Measurements from ENCODE around the gene LDAF1.

The LDAF1 gene

DNA sequence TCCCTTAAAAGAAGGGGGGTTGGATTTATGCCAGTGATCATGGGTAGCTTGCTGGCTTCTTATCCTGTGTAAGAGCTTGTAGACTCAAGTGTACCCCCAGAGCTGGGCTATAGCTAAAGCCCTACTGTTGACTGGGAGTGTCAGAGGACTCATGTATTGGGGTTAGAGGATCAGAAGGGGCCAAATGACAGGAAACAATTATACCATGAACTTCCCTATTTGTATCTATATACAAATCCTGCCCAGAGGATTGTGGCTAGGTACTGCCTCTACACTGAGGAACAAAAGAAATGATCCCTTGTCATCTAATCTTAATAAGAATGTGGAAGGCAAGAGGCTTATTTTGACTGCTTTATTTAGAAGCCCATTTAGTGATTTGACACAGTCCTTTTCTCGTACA is 38.6 kb downstream of the LDAF1 start:
- no peak for DNase-seq (ENCODE audit: low read depth)

DNA sequence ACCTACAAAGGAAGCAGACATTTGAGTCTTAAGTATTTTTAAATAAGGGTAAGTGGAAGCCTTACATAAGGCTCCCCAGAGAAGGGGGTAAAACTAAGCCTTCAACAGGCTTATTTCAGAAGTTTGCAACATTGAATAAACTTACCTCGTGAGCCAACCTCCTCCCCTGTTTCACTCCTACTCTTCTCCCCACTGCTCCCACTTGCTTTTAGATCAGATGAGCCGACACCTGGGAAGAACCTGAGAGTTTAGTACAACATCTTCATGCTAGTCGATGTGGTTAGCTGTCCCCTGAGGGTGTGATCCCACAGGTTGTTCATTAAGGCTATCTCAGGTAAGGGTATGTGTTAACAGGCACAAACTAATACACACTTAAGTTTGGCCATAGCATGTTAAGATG is 39.1 kb downstream of the LDAF1 start:
- DNase-seq (ENCODE audit: low read depth): no peak

DNA sequence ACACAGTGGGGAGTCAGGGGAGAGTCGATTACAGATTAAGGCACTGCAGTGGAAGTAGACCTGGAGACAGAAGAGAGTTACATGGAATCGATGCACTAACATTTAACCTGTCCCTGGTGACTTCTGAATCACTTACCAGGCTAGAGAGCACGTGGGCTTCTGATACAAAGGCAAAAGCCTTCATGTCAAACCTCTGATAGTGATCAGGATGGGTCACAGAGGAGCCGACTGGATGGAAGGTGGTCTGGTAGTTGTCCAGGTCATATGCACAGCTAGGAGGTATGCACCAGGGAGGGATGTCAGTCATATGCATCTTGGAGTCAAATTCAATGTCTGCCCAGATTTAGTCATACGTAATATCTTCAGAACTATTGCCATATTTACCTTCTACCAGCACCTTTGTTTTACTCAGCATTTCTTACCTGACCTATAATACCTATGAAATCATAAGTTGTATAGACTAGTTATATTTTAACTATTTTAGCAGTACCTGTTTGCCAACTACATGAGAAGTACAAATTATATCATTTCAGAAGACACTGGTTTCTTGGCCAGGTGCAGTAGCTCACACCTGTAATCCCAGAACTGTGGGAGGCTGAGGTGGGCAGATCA is 41.2 kb downstream of the LDAF1 start:
- DNase-seq (ENCODE audit: low read depth): no peak

DNA sequence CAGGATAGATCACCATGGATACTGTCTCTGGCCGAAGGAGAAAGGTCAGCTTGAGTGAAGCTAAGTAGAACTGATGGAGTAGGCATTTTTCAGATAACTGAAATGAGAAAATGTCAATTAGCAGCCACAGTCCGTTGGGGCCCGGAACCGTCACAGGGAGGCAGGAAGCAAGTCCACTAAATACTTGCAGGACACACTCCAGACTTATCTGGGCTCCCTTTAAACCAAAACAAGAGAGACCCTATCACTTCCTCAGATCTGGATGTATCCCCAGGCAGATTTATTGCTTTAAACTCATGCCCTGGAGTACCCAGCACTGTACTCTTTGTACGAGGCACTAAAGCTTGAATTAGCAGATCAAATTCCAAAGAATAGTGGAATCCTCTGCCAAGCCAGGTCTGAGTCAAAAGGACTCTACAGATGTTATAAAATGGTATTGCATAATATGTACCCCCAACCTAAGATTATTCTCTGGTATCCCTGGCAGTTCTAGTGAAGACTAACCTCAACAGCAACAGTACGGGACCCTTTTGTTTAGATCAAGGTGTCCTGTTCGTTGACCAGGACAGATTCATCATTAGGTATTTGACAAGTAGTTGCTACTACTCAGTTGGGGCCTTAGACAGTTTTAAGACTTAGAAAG is 44.8 kb downstream of the LDAF1 start:
- DNase-seq (ENCODE audit: low read depth): no peak

DNA sequence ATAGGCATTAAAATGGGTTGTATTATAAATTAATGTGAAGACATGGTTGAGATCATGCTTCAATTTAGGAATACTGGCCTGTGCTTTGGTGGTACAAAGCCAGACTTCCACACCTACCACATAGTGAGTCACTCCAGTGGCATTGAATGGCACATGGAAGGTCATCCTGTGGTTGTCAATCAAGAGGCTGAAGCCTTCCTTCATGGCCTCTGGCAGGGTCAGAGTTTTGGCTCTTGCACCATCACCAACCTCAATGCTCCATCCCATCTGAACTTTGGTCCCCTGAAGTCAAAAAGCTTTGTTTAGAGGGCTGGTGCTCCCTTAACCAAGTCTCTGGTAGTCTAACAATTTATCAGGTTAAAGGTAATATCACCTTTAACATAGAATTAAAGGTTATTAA is 46.8 kb downstream of the LDAF1 start:
- DNase-seq (ENCODE audit: low read depth): no peak

DNA sequence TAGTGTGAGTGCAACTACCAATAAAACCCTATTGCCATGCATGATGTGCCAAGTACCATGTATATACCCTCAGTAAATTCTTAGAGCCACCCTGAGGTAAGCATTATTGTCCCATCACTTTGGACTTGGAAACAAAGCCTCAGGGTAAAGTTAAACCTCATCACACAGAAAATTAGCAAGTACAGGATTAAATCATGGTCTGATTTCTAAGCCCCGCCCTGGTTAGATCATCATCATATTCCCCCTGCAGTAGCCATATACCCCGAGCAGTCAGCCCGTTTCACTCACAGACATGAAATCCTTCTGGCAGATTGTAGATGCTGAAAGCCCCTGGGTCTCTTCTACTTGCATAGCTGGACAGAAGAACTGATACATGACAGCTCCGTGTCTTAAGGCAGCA is 48.1 kb downstream of the LDAF1 start:
- DNase-seq (ENCODE audit: low read depth): no peak

DNA sequence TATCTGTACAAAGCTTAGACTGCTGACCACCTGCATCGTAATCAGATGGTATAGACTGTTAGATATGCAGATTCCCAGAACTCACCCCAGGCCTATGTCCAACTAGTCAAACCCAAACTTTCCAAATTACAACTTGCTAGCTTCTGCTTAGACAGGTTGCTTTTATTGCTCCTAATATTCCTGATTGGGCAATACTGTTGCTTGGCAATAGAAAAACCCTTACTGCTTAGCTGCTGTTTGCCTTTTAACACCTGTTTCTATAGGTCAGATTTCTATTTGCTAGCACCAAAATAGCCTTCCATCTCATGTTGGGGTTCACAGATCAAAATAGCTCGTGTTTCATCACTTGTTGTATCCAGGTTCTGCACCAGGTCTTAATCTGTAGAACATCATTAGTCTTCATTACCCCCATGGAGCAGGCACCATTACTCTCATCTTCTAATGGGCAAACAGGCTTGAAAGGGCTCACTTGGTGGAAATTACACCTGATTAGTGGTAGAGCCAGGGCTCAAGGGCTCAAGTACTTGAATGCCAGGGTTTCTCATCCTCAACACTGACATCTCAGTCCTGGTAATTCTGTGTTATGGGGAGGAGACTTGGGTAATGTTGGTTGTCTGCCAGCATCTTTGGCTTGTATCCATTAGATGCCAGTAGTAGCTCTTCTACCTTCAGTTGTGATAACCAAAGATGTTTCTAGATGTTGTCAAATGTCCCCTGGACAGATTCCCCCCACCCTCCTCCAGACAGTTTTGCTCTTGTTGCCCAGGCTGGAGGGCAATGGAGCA is 50.2 kb downstream of the LDAF1 start:
- DNase-seq (ENCODE audit: low read depth): no peak

DNA sequence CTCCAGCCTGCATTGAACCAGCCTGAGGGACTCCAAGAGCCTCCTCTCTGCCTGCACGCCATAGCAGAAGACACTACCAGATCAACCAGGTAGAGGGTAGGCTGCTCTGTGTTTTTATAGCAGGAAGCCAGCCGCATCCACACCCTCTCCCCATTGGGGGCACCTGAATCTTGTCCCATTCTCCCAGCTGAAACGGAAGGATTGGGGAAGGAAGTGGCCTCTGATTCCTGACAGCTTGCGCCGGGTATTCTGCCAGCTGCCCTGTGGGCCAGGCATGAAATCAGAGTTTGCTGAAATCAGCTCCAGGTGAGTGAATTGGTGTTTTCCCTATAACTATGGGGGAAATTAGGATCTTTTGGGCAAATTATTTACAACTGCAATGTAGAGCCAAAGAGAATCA is 53.0 kb downstream of the LDAF1 start, which contains the start of gene ZP2:
Gene ZP2, minus strand, starts transcription at position 89 of the 400 bp plus-strand sequence. Its CDS starts 27 bp downstream, at position 62.
- no peak for DNase-seq (ENCODE audit: low read depth)

DNA sequence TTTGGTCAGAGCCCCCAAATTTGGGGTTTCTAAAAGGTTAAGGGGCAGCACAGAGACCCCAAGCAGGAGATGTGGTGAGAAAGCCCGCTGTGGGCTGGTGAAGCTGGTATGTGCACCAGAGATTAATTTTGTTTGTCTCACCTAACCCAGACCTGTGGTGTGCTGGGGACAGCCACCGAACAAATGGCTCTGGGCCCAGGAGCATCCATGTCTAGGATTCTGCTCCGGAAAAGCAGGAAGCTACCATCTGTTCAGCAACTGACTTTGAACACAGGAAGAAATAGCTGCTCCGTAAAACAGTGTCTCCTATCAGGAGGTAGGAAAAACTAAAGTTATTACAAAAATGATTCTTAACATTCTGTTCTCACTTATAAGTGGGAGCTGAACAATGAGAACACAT is 55.6 kb downstream of the LDAF1 start:
- no peak for DNase-seq (ENCODE audit: low read depth)

DNA sequence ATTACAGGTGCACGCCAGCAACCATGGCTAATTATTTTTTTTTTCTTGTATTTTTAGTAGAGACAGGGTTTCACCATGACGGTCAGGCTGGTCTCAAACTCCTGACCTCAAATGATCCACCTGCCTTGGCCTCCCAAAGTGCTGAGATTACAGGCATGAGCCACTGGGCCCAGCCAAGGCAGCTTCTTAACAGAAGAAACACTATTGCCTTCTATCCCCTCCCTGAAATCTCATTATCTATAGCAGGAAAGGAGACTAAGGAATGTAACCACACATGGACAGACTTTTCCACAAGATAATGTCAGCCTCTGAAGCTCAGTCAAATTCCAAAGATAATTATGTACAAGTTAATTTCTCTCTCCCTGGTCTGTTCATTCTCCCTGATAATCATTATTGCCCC is 58.6 kb downstream of the LDAF1 start:
- no peak for DNase-seq (ENCODE audit: low read depth)

DNA sequence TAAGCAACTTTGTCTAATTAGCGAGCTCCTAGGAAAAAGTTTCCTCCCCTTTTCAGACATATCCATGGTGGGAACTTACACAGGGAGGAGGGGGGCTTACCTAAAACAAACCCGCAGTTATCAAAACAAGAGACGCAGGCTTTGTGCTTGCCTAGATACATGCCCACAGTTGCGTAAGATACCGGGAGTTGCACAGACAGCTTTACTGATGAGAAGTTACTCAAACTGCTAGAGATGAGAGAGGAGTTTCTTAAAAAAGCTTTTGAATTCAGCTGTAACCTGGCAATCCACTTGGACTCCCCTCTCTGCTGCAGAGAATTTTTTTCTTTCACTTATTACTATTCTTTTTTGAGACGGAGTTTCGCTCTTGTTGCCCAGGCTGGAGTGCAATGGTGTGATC is 59.7 kb downstream of the LDAF1 start:
- no peak for DNase-seq (ENCODE audit: low read depth)

DNA sequence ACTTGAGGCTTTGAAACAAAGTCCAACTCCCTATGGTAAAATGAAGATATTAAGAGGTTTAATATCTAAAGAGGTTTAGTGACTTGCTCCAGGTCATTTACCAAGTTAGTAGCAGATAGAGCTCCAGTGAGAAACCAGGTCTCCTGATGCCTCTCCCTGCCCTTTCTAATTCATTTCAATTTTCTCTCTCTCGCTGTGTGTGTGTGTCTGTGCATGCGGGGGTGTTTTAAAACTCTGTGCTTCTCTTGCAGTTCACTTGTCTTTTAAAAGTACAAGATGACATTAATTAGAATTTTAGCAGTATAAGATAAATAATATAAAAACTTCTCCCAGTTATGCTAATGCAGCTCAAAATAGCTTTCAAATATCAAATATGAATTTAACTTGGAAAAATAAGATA is 61.1 kb downstream of the LDAF1 start:
- DNase-seq (ENCODE audit: low read depth): no peak

DNA sequence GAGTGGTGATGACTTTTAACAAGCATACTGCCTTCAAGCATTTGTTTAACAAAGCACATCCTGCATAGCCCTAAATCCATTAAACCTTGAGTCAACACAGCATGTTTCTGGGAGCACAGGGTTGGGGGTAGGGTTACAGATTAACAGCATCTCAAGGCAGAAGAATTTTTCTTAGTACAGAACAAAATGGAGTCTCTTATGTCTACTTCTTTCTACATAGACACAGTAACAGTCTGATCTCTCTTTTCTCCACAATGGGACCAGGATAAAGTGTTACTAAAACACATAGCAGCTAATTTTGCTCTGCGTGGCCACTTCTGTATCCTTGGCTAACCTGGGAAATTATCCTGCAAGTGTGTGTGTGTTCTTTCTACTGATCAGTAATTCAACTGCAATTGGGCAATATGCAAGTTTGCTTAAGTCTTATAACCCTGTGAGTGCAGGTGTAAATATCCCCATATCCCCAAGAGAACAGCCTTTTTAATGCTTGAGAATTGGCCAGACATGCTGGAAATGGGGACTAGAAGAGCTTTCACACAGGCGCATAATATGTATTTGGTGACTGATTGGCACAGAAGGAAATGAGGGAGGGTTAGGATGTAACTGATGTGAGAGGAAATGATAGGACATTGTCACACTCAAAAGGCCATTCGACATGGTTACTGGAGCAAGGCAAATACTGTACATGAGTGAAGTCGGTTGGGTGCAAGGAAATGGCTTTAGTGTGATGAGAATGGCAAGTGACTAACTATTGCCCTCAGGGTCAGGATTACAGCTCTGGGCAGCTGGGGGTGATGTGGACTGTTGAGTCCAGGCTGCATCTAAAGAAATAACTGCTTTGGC is 64.2 kb downstream of the LDAF1 start:
- DNase-seq (ENCODE audit: low read depth): no peak

DNA sequence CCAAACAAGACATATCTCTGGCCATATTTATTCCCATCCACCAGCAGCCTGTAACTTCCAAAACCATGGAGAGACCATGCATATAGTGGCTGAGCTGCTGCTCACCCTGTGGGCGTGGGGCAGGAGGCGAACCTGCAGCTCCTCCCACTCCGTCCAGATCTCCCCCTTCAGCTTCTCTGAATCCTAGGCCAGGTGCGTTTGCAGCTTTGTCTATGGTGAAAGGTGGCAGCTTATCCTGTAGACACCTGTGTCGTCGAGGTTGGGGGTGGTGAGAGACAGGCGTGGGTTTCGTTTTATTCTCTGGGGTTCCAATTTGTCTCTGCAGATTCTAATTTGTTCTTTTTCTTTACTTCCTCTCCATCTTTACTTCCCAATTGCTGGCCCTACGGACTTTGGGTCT is 65.3 kb downstream of the LDAF1 start:
- DNase-seq (ENCODE audit: low read depth): no peak

DNA sequence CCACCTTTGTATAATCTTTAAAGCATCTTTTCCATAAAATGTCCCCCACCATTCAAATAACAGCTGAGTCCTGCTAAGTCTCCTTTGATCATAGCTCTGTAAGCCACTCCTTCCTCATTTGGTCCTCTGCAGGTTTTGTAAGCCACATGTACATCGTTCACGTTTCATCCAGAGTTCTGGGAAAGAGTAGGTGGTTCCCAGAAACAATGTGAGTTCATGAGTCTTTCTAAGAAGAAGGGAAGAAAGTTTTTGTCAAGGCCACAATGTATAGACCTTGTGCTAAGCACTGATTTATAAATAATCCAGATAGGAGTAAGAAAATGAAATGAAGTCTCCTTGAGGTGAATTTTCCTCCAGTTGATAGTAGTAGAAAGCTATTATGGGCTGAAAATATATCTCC is 66.3 kb downstream of the LDAF1 start:
- DNase-seq (ENCODE audit: low read depth): no peak

DNA sequence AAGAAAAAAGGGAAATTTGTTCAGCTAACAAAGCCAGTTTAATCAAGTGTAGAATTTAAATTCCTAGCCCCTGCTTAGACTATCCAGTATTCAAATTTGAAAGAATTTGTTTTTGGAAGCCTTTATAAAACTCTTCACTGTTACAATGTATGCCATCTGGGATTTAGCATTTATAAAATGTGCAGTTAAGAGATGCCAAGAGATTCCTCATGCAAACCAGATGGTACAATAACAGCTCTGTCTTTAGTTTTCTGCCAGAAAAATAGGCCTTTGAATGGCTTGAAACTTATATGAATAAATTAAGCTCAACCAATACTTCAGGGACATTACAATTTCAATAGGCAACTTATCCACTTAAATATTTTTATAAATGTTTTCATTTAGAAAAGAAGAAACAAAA is 68.3 kb downstream of the LDAF1 start:
- DNase-seq (ENCODE audit: low read depth): no peak

DNA sequence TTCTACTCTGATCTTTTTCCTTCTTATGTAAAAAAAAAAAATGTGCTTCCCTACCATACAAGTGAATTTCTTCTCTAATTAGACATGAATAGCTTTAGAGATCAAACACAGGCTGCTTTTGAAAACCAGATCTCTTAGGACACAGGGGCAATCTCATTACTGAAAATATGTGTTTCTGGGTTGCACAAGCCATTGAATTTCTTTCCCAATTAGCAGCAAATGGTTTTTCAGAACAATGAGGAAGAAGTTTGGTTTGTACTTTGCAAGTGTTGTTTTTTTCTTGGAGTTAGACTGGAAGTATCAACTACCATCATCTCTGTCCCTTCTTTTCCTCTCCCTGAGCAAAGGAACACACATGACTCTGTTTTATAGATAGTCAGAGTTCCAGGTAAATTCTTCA is 69.4 kb downstream of the LDAF1 start:
- no peak for DNase-seq (ENCODE audit: low read depth)

DNA sequence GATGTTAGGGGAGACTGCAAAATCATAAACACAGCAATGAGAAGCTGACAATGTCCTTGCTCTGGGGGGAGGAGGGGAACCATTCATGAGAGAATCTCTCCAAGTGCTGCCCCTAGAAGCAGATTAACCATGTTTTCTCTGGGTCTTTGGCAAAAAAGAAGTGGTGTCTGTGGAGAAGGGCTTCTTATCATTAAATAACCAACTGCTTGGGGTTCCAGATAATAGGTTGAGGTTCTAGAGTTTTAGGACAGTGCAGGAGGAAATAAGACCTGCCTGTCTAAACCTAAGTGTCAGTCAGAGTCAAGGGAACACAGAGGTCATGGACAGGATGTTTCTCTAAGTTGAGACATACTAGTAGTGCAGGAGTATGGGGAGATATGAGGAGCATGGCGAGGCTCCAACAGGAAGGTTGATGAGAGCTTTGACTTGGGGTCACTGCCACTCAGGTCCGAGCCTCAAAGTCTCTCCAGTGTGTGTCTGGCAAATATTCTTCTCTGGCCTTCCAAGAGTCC is 69.9 kb downstream of the LDAF1 start:
- no peak for DNase-seq (ENCODE audit: low read depth)

Measured in fibroblast of the conjunctiva (primary cell).